Osteoblast (primary cell): ENCODE results near the gene CHRM1. TPM values are rescaled to one million over a fixed set of nuclear protein-coding genes. Genes with fewer than 3 reads are reported as not detected.
"Not testable (repeated sequence)": the region's sequence is repeated elsewhere in the genome, so short reads cannot be mapped to it uniquely, and the experiment has no call there.

Experiments used
- DNase-seq: peaks from one replicate; pipeline ENCODE4 v3.0.0; 2011; ENCODE audit warnings: low spot score, mixed read lengths; ENCODE audit not compliant: insufficient read length; ENCODE audit errors: missing footprints
- H2AFZ ChIP-seq: 2 replicates; pipeline ENCODE4 v1.6.0; 2011; ENCODE audit warnings: mild to moderate bottlenecking, low read length
- H3K27ac ChIP-seq: 2 replicates; pipeline ENCODE4 v1.5.1; 2011; ENCODE audit warnings: mild to moderate bottlenecking, low read depth, low read length, moderate library complexity
- H3K27me3 ChIP-seq: 2 replicates; pipeline ENCODE4 v1.6.0; 2012; ENCODE audit warnings: mild to moderate bottlenecking, control low read depth, inconsistent platforms, low read length, moderate library complexity; ENCODE audit not compliant: insufficient read depth
- H3K36me3 ChIP-seq: 2 replicates; pipeline ENCODE4 v1.5.1; 2011; ENCODE audit warnings: mild to moderate bottlenecking, low read length, control low read depth, moderate library complexity; ENCODE audit not compliant: insufficient read depth
- H3K4me1 ChIP-seq: 2 replicates; pipeline ENCODE4 v1.5.1; 2011; ENCODE audit warnings: mild to moderate bottlenecking, low read length, control low read depth, moderate library complexity; ENCODE audit not compliant: insufficient read depth
- H3K4me2 ChIP-seq: 2 replicates; pipeline ENCODE4 v1.6.0; 2011; ENCODE audit warnings: mild to moderate bottlenecking, low read length; ENCODE audit not compliant: insufficient read depth
- H3K4me3 ChIP-seq: fragments of 200-600 bp; sonication (generic); 3 replicates; pipeline ENCODE4 v1.5.1; 2012; ENCODE audit warnings: mild to moderate bottlenecking, low read length, inconsistent platforms; ENCODE audit not compliant: insufficient read depth
- H3K79me2 ChIP-seq: 2 replicates; pipeline ENCODE4 v1.6.0; 2012; ENCODE audit warnings: mild to moderate bottlenecking, low read length, control low read depth, inconsistent platforms; ENCODE audit not compliant: insufficient read depth
- H3K9me3 ChIP-seq: 2 replicates; pipeline ENCODE4 v1.5.1; 2011; ENCODE audit warnings: low read depth, low read length, control low read depth
- H4K20me1 ChIP-seq: 2 replicates; pipeline ENCODE4 v1.6.0; 2012; ENCODE audit warnings: mild to moderate bottlenecking, low read length, control low read depth; ENCODE audit not compliant: insufficient read depth
- CTCF ChIP-seq: IDR thresholded peaks from 2 replicates; pipeline ENCODE4 v1.5.1; 2011; ENCODE audit warnings: mild to moderate bottlenecking, low read depth, low read length, moderate library complexity; ENCODE audit errors: extremely low read depth
- small RNA-seq: library from RNA; depleted of rRNA; stranded (forward); fragments of <200 nt; gene quantifications from one replicate; pipeline ENCODE3, GENCODE V24; 2012
- total RNA-seq: library from RNA; depleted of rRNA; stranded (reverse); fragments of >200 nt; gene quantifications from 2 replicates; pipeline ENCODE4 v1.2.3, GENCODE V29; 2012

Gene CHRM1
- total RNA-seq, 1 donor, result not detected

GRCh38 chr11:62863687-62864335, 57.4 kb downstream of the CHRM1 start:
- DNase-seq, result peak; percentile 58
- peak overlapping the region; percentile 28 for H2AFZ ChIP-seq
- no peak for TF ChIP-seq CTCF
- peaks cover 2% of the 10 kb centered on the region for H3K79me2 ChIP-seq
- no peaks in the 10 kb centered on the region for H3K27me3 ChIP-seq
- H3K9me3 ChIP-seq, result no peaks in the 10 kb centered on the region
- no peak overlapping the region for H3K4me3 ChIP-seq
- H4K20me1 ChIP-seq, result peaks cover 2% of the 10 kb centered on the region
- no peak overlapping the region for H3K27ac ChIP-seq
- H3K36me3 ChIP-seq, result no peaks in the 10 kb centered on the region
- no peaks in the 10 kb centered on the region for H3K4me1 ChIP-seq
- no peak overlapping the region for H3K4me2 ChIP-seq

DNA sequence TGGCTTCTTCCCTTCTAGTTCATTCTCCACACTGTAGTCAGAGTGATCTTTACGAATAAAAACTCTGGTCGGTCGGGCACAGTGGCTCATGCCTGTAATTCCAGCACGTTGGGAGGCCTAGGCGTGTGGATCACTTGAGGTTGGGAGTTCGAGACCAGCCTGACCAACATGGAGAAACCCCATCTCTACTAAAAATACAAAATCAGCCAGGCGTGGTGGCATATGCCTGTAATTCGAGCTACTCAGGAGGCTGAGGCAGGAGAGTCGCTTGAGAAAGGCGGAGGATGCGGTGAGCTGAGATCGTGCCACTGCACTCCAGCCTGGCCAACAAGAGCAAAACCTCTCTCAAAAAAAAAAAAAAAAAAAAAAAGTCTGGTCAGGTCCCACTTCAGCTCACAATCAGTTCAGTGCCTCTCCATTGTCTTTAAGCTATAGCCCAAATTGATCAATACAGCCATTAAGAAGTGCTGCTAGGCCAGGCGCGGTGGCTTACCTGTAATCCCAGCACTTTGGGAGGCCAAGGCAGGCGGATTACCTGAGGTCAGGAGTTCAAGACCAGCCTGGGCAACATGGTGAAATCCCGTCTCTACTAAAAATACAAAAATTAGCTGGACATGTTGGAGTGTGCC, 59.5 kb downstream of the CHRM1 start:
- not testable (repeated sequence) for H3K36me3 ChIP-seq

GRCh38 chr11:62860835-62861563, 60.2 kb downstream of the CHRM1 start:
- H3K27ac ChIP-seq, result no peak overlapping the region
- H3K4me3 ChIP-seq, result no peak overlapping the region
- no peak for TF ChIP-seq CTCF
- H4K20me1 ChIP-seq, result peaks cover 2% of the 10 kb centered on the region
- no peak for DNase-seq
- H3K4me1 ChIP-seq, result peaks cover 8% of the 10 kb centered on the region
- no peak overlapping the region for H3K4me2 ChIP-seq
- H3K79me2 ChIP-seq, result peaks cover 12% of the 10 kb centered on the region
- no peak overlapping the region for H2AFZ ChIP-seq
- H3K27me3 ChIP-seq, result no peaks in the 10 kb centered on the region
- no peaks in the 10 kb centered on the region for H3K36me3 ChIP-seq
- H3K9me3 ChIP-seq, result no peaks in the 10 kb centered on the region

More for the DNA sequence above, 59.5 kb downstream of the CHRM1 start:
- H3K4me3 ChIP-seq, H3K27ac ChIP-seq, H3K79me2 ChIP-seq, H3K4me2 ChIP-seq, H3K4me1 ChIP-seq, H4K20me1 ChIP-seq, H3K9me3 ChIP-seq, H3K27me3 ChIP-seq, H2AFZ ChIP-seq, DNase-seq: not testable (repeated sequence)

DNA sequence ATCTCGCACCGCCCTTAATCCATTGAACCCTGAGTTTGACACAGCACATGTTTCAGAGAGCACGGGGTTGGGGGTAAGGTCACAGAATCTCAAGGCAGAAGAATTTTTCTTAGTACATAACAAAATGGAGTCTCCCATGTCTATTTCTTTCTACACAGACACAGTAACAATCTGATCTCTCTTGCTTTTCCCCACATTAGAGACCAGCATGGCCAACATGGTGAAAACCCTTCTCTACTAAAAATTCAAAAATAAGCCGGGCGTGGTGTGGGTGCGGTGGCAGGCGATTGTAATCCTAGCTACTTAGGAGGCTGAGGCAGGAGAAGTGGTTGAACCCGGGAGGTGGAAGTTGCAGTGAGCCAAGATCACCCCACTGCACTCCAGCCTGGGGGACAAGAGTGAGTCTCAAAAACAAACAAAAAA, 61.9 kb downstream of the CHRM1 start:
- H3K27ac ChIP-seq, H3K9me3 ChIP-seq, H3K36me3 ChIP-seq, DNase-seq, H3K4me3 ChIP-seq, H3K4me2 ChIP-seq, H2AFZ ChIP-seq, H3K27me3 ChIP-seq: not testable (repeated sequence)
- peaks cover 25% of the 10 kb centered on the region for H3K79me2 ChIP-seq
- H3K4me1 ChIP-seq, result peaks cover 16% of the 10 kb centered on the region
- peaks cover 13% of the 10 kb centered on the region for H4K20me1 ChIP-seq

Small RNAs within 50 kb of the gene (small RNA-seq; reads per million reads assigned to genes)
- gene RN7SL259P, result not detected

Other genes with a start within 250 kb of the CHRM1 start
- 4.4 and 5.8 TPM in 2 replicates for gene UQCC3, start 249.7 kb downstream of the CHRM1 start, total RNA-seq
- 7.6 and 8.0 TPM in 2 replicates for gene LBHD1, start 249.1 kb downstream of the CHRM1 start, total RNA-seq
- gene UBXN1, start 242.3 kb downstream of the CHRM1 start, total RNA-seq, result 98.1 and 107 TPM in 2 replicates
- gene LRRN4CL, start 231.8 kb downstream of the CHRM1 start, total RNA-seq, result 9.1 and 13.8 TPM in 2 replicates
- gene BSCL2, start 213.9 kb downstream of the CHRM1 start, total RNA-seq, result 63.6 and 67.7 TPM in 2 replicates
- gene GNG3, start 213.7 kb downstream of the CHRM1 start, total RNA-seq, result not detected in 2 replicates
- gene HNRNPUL2, start 193.9 kb downstream of the CHRM1 start, total RNA-seq, result 13.0 and 18.8 TPM in 2 replicates
- 34.0 and 35.9 TPM in 2 replicates for gene TTC9C, start 192.9 kb downstream of the CHRM1 start, total RNA-seq
- gene ZBTB3, start 167.2 kb downstream of the CHRM1 start, total RNA-seq, result 13.0 TPM in 2 replicates
- 48.3 and 57.9 TPM in 2 replicates for gene POLR2G, start 159.8 kb downstream of the CHRM1 start, total RNA-seq
- gene TAF6L, start 150.0 kb downstream of the CHRM1 start, total RNA-seq, result 21.2 and 22.1 TPM in 2 replicates
- 37.4 and 51.4 TPM in 2 replicates for gene TMEM179B, start 134.0 kb downstream of the CHRM1 start, total RNA-seq
- 9.0 and 11.5 TPM in 2 replicates for gene TMEM223, start 129.4 kb downstream of the CHRM1 start, total RNA-seq
- 25.6 and 31.1 TPM in 2 replicates for gene NXF1, start 115.9 kb downstream of the CHRM1 start, total RNA-seq
- 35.8 and 40.7 TPM in 2 replicates for gene STX5, start 89.3 kb downstream of the CHRM1 start, total RNA-seq
- gene TEX54, start 88.5 kb downstream of the CHRM1 start, total RNA-seq, result not detected in 2 replicates
- gene WDR74, start 81.8 kb downstream of the CHRM1 start, total RNA-seq, result 31.2 and 34.0 TPM in 2 replicates
- gene SLC3A2, start 40.5 kb downstream of the CHRM1 start, total RNA-seq, result 217 and 259 TPM in 2 replicates
- not detected in 2 replicates for gene SLC22A6, start 63.6 kb upstream of the CHRM1 start, total RNA-seq
- gene SLC22A8, start 94.5 kb upstream of the CHRM1 start, total RNA-seq, result not detected in 2 replicates
- gene SLC22A24, start 222.9 kb upstream of the CHRM1 start, total RNA-seq, result not detected in 2 replicates